ENCODE measurements around the gene DPYD.
"Not testable (repeated sequence)": the region's sequence is repeated elsewhere in the genome, so short reads cannot be mapped to it uniquely, and the experiment has no call there.

The DPYD gene

DNA sequence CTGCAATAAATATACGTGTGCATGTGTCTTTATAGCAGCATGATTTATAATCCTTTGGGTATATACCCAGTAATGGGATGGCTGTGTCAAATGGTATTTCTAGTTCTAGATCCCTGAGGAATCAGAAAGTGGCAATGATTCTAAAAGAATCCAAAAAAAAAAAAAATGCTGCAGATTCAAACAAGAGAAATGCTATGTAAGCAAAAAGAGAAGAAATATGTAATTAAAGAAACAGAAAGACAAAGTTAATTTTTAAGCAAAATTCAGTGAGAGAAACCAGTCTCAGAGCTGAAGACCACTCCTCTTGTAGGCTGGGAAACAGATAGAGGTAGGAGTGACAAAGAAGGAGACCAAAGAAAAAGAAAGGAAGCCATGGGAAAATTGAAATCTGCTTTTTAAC, 571.0 kb downstream of the DPYD start:
- DNase-seq, result not testable (repeated sequence)

DNA sequence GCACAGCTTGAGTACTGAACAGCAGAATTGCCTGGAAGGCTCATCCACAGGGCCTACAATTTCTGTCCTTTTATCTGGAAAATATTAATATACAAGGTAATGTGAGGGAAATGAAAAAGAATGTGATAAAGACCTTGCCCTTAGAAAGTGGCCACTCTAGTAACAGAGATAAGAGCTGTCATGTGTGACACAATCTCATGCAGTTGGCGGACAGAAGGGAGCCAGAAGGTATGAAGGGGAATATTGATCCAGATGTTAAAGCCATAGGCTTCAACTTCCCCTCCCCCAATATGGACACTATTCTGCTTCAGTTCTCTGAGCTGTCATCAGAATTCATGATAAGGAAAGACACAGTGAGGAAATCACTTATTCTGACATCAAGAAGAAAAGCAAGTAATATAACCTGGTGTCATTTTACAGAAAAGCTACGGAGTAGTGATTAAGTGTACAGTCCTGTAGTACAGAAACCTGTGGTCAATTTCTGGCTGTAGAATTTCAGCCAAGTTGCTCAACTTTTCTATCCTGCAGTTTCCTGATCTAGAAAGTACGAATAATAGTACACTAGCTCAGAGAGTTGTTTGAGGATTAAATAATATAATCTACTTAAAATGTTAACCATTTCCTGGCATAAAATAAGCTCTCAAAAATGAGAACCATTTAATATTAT, 572.1 kb downstream of the DPYD start:
- DNase-seq, result peak; percentile 17

- no peak for DNase-seq
Measured at GRCh38 chr1:97340951-97341350, 579.9 kb downstream of the DPYD start.

DNA sequence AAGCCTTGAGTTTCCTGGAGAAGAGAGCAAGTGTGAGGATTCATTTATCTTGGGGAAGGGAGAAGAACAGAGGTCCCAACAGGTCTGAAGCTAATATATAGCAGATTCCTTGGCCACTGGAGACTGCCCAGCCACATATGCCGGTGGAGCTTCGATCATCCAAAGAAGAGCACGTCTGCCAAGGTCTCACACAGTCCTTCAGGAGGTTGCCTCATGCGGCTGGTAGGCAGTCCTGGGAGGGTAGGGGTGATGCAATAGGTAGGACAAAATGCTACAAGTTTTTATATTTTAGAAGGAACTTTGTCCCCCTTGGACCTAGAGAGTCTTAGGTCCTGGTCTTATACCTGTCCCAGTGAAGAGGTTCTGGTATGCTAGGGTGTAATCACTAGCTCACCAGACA, 582.5 kb downstream of the DPYD start:
- DNase-seq, result no peak

GRCh38 chr1:97337250-97338030, 583.4 kb downstream of the DPYD start:
- no peak for DNase-seq

GRCh38 chr1:97334454-97334853, 586.4 kb downstream of the DPYD start:
- no peak for DNase-seq

GRCh38 chr1:97332716-97333115, 588.1 kb downstream of the DPYD start:
- no peak for DNase-seq

DNA sequence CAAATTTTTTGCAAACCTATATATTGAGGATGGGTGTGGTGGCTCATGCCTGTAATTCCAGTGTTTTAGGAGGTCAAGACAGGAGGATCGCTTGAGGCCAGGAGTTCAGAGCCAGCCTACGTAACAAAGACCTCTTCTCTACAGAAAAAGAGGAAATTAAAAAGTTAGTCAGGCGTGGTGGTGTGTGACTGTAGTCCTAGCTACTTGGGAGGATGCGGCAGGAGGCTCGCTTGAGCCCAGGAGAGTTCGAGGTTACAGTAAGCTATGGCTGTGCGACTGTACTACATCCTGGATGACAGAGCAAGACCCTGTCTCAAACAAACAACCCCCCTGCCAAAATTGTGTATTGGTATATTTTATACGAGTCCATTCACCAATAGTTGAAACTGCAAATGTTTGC, 589.7 kb downstream of the DPYD start:
- no peak for DNase-seq

DNA sequence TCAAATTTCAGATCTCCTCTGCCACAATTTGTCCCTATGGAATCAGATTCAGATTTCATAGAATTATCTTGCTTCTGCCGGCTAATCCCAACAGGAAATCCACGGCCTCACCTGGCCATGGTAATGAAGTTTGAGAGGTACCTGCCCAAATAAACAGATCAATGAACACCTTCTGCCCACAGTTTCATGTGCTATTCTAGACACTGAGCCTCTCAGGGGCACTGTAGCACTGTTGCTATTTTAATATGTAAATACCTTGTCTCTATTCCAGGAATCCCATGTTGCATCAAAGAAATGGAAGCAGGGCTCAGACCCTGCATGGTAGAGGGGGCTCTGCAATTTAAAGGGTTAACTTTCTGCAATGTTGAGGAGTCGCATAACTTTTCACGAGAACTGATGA, 606.1 kb downstream of the DPYD start:
- DNase-seq, result no peak

DNA sequence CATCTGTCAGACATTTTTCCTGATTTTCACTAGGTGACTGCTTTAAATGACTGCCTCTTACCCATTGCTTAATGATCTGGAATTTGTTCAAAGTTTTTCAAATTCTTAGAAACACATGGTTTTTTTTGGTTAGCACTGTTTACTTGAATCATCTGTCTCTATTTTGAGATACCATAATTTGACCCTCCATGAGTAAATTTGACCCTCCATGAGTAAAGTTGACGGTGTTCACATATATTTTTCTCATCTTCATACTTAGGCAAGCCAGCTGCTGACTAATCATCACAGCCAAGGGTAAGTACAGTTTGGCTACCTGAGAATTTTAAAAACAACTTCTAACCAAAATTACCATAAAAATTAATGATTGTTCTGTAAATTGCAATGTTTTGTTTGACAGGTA, 612.7 kb downstream of the DPYD start:
- DNase-seq, result no peak

DNA sequence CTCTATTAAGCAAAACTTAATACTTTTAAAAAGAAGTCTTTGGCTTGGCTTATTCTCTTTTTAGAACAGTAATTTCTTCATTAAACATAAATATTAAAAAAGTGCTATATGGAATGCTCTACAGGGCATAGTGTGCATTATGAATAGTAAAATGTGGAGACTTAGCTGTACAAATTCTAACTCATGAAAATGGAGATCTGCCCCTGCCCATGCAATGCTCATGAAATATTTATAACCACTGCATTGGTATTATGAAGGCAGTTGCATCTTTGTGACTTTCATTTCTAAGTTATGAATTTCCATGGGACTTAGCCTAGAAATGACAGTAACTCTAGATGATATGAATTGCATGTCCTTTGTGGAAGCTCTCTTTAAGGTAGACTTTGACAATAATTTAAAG, 613.3 kb downstream of the DPYD start:
- DNase-seq, result no peak

- no peak for DNase-seq
Measured at GRCh38 chr1:97307151-97307550, 613.7 kb downstream of the DPYD start.

DNA sequence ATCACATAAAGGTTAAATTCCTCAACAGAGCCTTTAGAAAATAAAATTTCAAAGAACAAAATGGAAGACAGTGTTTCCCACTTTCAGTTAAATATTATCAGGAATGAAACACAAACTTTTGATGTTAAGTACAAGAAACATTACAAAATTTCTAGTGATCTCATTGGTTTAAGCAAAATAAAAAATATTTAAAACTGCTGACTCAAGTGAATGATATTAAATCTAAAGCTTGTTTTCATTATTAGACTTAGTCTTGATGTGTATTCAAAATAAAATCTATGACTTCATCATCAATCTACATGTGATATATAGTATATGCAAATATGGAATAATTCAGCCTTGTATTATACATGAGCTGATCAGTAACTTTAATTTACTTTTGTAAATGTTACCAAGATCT, 614.3 kb downstream of the DPYD start:
- no peak for DNase-seq

DNA sequence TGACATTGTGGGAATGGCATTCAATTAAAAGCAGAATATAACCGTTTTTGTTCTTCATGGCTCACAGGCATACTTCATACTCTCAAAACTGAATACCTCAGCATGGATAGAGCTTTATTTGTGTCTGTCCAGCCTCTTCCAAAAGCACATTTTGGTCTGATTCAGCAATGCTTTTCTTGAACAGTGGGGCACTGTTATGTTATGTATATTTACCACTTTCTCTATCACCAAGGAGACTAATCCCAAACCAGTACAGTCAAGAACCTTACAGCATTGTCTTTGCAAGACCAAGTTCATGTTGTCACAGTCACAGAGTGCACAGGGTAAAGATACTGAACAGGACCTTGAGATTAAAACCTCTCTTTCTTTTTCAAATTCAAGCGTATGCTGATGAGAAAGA, 616.5 kb downstream of the DPYD start:
- DNase-seq, result peak; percentile 6

GRCh38 chr1:97298966-97299365, 621.9 kb downstream of the DPYD start:
- DNase-seq, result no peak

- no peak for DNase-seq
Measured at GRCh38 chr1:97297611-97298010, 623.2 kb downstream of the DPYD start.

GRCh38 chr1:97281962-97282361, 638.9 kb downstream of the DPYD start:
- DNase-seq, result no peak

- no peak for DNase-seq
Measured at GRCh38 chr1:97277891-97278654, 642.8 kb downstream of the DPYD start.

GRCh38 chr1:97271916-97272788, 648.7 kb downstream of the DPYD start:
- no peak for DNase-seq

GRCh38 chr1:97270508-97271307, 650.1 kb downstream of the DPYD start:
- DNase-seq, result no peak

DNA sequence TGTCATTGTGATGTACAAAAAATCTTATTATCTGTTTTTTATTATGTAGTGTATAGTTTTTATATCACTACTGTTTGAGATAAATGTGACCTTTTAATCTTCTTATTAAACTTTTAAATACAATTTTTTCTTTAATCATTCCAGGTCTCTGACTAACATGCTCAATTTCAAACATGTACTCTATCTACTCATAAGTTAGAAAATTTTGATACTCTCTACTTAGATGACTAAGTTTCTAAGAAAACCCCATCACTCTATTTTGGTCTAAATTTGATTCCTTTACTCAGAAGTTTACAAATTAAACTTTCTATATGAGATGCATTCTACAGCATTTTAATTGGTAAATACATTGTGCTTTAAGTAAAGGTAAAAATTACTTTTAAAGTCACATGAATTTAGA, 655.2 kb downstream of the DPYD start:
- no peak for DNase-seq

DNA sequence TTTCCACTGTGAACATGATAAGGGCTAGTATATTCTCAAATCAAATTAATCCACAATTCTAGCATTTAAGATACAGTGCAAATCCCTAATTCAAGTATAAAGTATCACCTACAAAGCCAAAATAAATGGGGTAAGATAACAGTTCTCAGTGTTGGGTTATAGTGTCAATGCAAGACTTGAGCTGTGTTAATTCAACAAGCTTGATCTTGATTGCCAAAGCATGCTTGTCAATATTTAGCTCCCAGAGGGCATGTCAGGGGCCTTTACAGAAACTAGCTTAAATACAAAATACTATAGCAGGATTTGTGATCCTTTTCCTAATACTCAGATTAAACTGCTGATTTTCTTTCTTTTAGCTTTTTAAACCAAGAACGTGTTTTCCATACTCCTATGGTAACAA, 658.0 kb downstream of the DPYD start:
- DNase-seq, result no peak

Measured in NCI-H82 (cell line).